Hepatocyte (in vitro differentiated cells): ENCODE results near the gene NCKAP5L.

Source experiments
- EZH2 ChIP-seq: fragments of 200-600 bp; sonication (generic); IDR thresholded peaks from 2 replicates; pipeline ENCODE4 v1.6.1; 2016; ENCODE audit warnings: antibody characterized with exemption, mild to moderate bottlenecking, borderline replicate concordance
- EZH2phosphoT487 ChIP-seq: fragments of 200-600 bp; sonication (generic); IDR thresholded peaks from one replicate; pipeline ENCODE4 v1.6.1; 2018; ENCODE audit warnings: antibody characterized with exemption, mild to moderate bottlenecking, low read depth, moderate library complexity; ENCODE audit not compliant: unreplicated experiment, severe bottlenecking
- TF ChIP-seq, protein P1 (sequence below): fragments of 200-600 bp; sonication (generic); IDR thresholded peaks from 2 replicates; pipeline ENCODE4 v1.5.1; 2016; ENCODE audit warnings: antibody characterized with exemption, mild to moderate bottlenecking; ENCODE audit not compliant: poor library complexity

- TF ChIP-seq, protein P1, sequence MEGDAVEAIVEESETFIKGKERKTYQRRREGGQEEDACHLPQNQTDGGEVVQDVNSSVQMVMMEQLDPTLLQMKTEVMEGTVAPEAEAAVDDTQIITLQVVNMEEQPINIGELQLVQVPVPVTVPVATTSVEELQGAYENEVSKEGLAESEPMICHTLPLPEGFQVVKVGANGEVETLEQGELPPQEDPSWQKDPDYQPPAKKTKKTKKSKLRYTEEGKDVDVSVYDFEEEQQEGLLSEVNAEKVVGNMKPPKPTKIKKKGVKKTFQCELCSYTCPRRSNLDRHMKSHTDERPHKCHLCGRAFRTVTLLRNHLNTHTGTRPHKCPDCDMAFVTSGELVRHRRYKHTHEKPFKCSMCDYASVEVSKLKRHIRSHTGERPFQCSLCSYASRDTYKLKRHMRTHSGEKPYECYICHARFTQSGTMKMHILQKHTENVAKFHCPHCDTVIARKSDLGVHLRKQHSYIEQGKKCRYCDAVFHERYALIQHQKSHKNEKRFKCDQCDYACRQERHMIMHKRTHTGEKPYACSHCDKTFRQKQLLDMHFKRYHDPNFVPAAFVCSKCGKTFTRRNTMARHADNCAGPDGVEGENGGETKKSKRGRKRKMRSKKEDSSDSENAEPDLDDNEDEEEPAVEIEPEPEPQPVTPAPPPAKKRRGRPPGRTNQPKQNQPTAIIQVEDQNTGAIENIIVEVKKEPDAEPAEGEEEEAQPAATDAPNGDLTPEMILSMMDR = no peak
- TF ChIP-seq EZH2phosphoT487 (no peak), EZH2 (no peak)
Measured at GRCh38 chr12:49803693-49804450, 24.3 kb downstream of the NCKAP5L start.
